NCI-H2196 treated with DMSO at 0.1 percent for 48 hours (cell line): Measurements from ENCODE around the gene TNS4.

Source experiments
- DNase-seq: peaks from one replicate; lab custom pipeline; 2025; ENCODE audit not compliant: unreplicated experiment; lab: John Stamatoyannopoulos, UW

TNS4 gene

GRCh38 chr17:40496634-40497420, 4.6 kb downstream of the TNS4 start:
- no peak for DNase-seq

- no peak for DNase-seq
Observed at GRCh38 chr17:40496170-40496569, 5.3 kb downstream of the TNS4 start.

DNA sequence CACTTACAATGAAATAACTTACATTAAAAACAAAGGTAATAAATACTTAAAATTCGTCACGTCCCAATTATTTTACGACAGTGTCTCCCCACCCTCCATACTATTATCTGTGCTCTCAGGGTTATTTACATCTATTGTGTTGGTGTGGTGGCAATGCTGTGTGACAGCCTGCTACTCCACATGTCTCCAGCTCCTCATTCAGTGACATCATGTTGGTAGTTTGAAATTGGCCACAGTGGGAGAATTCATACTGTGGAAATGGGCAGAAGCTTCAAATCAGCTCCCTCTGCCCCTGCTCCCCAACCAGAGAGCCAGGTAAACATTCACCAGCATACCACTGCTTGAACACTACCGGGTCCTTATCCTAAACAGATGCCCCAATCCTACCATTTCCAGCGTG, 6.3 kb downstream of the TNS4 start:
- DNase-seq, result no peak

GRCh38 chr17:40493697-40494096, 7.7 kb downstream of the TNS4 start:
- no peak for DNase-seq

- DNase-seq, result no peak
Observed at GRCh38 chr17:40491486-40491885, 9.9 kb downstream of the TNS4 start.

DNA sequence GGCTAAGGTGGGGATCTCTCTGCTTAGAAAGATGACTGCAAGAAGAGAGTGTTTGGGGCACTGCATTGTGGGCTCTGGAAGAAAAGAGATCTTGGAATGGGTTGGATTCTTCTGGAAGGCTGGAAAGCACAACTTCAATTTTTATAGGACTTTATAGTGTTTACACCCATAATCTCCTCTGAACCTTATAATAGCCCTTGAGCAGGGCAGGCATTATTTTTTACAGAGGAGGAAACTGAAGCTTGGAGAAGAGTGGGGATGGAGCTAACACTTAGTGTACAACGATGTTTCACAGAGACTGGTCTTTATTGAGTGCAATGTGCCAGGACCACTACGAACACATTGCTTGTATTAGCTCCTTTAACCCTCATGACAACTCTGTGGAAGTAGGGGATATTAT, 10.4 kb downstream of the TNS4 start:
- DNase-seq, result no peak

- DNase-seq, result peak; percentile 7
Observed at GRCh38 chr17:40490289-40490853, 11.1 kb downstream of the TNS4 start.

DNA sequence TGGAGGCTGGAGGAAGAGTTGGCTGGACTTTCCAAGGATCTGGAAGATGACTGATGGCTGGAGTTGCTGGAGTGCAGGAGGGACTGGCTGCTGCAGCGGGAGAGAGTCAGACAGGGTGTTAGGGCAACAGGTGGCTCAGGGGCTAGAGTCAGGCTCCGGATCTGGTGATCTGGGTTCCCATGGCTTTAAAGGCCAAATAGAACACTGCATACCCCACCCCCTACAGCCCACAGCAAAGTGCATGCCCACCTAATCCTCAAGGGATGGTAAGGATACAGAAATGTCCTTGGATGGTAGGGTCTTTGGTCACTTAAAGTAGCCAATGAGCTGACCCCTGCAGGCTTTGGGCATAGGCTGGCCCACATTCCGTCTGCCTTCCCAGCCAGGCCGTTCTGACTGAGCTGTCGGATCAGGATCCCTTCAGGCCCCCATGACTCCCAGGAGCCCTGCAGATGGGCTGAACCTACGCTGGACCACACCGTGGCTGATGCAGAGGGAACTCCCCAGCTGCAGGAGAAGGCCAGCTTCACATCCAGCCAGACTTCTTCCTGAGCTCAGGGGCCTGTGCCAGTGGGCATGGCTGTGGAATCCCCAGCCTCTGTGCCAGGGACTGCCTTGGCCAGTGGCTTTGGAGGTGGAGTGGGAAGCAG, 13.9 kb downstream of the TNS4 start:
- DNase-seq, result no peak

DNA sequence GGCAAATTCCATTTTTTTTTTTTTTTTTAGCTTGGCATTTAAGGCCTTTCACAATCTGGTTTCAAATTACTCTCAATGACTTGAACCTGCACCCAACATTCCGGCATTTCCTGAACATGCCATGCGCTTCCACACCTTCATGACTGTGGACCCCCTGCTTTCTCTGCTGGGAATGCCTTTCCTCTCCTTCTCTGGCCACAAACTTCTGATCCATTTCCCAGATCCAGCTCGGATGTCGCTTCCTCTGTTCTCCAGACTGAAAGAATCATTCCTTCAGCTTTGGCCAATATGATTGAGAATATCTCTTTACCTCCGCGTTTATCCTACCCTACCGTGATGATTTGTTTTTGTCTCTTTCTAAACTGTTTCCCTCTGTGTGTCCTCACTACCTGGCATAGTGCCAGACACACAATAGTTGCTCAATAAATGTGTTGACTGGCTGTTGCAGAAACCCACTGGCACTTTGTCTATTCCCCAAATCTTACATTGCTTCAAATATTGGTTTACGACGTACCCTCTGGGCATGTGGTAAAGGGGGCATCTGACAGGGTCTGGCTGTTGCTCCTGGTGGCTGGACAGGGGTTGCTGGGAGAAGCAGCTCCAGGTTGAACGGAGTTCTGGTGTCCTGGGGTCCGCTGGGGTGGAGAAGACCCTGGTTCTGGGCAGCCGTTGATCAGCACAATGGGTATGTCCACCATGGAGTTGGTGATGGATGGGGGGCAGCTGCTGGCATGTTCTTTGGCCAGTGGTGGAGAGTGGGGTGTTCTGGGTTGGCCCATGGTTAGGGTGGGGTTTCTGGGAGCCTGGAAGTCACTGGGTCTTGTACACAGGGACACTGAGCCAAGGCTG, 14.7 kb downstream of the TNS4 start:
- DNase-seq, result no peak

DNA sequence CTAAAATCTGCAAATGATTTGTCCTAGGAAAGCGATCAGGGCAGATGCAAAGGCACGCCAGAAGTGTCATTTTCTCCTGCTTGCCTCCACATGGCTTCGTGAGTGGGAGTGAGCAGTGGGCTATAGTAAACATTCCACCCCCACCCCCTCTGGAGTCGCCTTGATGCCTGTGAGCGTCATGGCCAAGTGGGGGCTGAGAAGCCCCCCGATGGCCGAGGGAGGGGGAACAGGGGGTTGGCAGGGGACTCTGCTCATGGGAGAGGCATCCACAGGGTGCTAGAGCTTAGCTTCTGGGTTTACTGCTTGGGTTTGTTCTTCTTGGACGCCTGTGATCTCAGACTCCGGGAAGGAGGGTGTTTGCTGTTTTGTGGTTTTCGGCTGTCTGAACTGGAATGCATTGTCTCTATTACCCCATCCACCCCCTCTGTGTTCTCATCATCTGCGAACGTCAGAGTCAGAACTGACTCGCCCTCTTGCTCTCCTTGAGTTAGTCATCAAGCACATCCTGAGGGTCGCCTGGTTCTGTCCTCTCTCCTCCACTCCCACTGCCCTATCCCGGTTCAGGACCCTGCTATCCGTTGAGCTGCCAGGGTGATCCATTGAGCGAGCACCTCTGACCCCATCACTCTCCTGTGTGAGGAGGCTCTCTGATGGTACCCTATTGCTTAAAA, 15.4 kb downstream of the TNS4 start:
- peak; percentile 14 for DNase-seq

DNA sequence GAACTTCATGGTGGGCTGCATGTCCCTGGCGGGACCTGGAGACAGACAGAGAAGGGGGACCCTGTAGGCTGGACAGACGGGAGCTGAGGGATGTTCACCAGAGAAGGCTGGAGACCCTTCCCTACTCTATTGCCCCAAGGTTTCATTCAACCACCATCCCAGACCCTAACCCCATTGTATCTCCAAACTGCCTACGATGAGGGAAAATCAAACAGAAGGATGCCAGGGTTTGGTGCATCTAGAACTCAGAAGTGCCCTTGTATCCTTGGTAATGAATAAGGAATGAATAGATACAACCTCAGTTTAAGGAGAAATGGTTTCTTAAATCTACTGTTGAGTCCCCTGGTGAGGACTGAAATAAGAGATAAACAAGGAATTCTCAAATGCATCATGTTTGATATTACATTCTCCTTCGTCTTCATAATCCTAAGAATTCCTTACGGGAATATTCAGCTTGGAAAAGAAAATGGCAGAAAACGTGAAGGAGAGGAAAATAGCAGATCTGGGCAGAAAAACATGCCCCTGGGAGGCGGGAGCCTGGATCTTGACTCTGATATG, 16.4 kb downstream of the TNS4 start:
- DNase-seq, result no peak

DNA sequence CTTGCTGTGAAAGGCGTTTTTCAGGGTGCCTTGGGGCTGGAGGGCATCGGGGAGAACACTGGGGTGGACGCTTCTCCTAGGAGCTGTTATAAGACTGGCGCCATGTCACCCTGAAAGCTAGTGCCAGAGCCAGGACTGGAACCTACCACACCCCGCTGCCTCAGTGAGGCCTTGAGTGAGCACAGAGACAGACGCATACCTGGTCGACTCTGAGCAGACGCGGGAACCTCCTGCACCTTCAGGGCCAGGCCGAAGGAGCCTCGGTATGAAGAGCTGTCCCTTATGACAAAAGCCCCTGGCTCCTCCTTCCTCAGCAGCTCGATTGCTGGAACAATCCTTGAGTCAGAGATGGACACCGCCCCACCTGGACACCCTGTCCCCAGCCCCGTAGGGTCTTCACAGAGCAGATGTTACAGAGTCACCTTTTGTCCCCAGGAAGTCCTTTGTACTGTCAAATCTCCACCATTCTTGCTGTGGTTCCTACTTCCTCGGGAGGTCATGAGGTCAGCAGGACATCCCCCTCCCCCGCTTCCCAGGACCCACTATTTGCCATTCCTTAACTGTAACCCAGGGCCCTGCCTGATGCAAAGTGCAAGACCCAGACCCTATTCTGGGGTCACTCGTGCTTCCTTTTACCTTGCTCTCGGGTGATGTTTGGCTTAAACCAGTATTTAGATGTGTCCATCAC, 17.0 kb downstream of the TNS4 start:
- DNase-seq, result no peak

DNA sequence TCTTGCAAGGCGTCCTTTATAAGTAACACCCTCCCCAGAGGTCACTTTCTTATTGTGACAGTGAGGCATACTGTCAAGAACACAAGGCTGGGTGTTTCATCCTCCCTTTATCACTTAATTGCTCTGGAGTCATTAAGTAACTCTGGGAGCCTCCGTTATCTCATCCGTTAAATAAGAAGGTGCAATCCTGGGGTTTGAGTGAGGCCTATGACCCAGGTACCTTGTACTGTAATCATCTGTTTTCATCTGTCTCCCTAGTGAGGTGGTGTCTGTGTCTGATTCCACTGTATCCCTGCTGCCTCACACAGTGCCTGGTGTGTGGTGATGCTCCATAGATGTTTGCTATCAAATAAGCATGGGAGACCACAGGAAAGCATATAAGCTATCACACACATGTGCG, 17.7 kb downstream of the TNS4 start:
- DNase-seq, result no peak

DNA sequence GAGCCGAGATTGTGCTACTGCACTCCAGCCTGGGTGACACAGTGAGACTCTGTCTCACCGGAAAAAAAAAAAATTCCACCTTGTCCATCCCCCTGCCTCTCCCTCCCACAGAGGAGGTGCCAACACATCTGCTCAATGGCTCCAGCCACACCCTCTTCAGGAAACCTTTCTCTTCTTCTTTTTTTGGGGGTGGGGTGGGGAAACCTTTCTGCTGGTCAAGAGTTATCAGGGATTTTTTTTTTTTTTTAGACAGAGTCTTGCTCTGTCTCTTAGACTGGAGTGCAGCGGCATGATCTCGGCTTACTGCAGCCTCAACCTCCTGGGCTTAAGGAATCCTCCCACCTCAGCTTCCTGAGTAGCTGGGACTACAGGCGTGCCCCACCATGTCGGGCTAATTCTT, 18.7 kb downstream of the TNS4 start:
- DNase-seq, result no peak

- DNase-seq, result no peak
Observed at GRCh38 chr17:40481106-40481505, 20.3 kb downstream of the TNS4 start.

DNA sequence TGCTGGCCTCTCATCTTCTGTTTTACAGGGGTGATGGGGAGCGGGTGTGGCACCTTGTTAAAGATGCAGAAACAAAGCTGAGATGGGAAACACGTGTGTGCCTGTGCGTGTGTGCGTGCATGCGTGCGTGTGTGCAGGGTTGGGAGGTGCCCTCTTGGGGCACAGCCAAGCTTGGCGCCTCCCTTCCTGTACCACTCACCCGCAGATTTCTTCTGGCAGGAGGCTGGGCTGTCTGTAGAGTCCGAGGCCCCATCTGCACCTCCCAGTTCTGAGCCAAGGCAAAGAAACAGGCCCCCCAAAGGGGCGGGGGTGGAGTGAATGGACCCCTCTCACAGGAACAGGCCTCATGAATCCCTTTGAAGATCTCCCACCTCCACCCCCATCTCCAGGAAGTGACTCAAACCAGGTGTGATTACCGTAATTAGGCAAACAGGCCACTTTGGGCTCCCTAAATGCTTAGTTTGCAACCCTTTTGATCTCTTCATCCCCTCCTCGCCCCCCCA, 20.9 kb downstream of the TNS4 start:
- no peak for DNase-seq

GRCh38 chr17:40479754-40480480, 21.5 kb downstream of the TNS4 start:
- no peak for DNase-seq

DNA sequence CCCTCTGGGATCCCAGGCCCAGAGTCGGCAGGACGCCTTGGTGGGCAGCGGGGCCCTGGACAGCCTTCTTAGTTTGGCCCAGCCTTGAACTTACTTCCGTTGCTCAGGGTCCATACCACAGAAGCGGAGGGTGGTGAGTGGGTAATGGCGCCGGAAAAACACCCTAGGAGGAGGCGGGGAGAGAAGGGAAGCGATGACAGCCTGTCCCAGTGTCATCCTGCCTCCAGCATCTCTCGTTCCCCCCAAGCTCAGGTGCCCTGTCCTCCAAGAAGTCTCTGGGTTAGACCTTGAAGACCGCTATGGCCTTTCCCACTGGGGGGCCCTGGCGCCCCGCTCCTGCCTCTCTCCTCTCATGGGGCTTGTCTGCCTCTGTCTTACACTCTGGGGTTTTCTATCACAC, 22.9 kb downstream of the TNS4 start:
- DNase-seq, result no peak

- DNase-seq, result no peak
Observed at GRCh38 chr17:40477796-40478195, 23.6 kb downstream of the TNS4 start.
